HG02588 (cell line): ENCODE data around the gene NIPSNAP2.
"Not testable (repeated sequence)": the region's sequence is repeated elsewhere in the genome, so short reads cannot be mapped to it uniquely, and the experiment has no call there.

Source experiments
- ATAC-seq: cut with Tn5 transposase; IDR thresholded peaks from one replicate; pipeline ENCODE4 v1.9.1; 2021; ENCODE audit warnings: mild to moderate bottlenecking, moderate library complexity; ENCODE audit not compliant: unreplicated experiment

The NIPSNAP2 gene

DNA sequence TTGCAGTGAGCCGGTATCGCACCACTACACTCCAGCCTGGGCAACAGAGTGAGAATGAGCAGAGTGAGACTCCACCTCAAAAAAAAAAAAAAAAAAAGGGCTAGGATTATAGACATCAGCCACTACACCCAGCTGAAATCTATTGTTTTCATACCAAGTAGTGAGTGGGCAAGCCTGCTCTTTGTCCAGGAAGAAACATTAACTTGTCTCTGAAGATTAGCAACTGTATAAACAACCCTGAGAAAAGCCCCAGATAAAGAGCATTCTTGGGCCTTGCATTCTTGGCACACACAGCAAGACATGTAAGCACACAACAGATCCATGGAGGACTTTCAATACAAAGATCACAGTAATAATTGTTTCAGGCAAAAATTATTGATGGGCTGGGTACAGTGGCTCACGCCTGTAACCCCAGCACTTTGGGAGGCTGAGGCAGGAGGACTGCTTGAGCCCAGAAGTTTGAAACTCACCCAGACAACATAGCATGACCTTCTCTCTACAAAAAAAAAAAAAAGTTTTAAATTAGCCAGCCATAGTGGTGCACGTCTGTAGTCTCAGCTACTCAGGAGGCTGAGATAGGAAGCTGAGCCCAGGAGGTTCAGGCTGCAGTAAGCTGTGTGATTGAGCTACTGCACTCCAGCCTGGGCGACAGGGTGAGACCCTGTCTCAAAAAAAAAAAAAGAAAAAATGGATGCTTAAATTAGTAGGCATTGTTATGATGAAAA, 82.5 kb downstream of the NIPSNAP2 start:
- ATAC-seq = no peak

DNA sequence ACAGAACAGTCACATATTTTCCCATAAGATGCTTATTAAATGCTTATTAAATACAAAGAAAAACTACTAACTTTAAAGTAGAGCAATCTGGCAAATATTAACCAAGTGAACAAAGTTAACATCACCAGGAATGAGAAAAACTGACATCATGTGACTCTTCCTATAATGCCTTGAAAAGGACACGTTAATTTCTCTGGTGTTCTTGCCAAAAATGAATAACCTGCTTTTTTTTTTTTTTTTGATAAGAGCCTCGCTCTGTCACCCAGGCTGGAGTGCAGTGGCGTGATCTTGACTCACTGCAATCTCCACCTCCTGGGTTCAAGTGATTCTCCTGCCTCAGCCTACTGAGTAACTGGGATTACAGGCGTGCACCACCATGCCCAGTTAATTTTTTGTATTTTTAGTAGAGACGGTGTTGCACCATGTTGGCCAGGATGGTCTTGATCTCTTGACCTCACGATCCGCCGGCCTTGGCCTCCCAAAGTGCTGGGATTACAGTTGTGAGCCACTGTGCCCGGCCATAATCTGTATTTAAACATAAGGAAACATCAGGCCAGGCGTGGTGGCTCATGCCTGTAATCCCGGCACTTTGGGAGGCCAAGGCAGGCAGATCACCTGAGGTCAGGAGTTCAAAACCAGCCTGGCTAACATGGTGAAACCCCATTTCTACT, 83.2 kb downstream of the NIPSNAP2 start:
- not testable (repeated sequence) for ATAC-seq

DNA sequence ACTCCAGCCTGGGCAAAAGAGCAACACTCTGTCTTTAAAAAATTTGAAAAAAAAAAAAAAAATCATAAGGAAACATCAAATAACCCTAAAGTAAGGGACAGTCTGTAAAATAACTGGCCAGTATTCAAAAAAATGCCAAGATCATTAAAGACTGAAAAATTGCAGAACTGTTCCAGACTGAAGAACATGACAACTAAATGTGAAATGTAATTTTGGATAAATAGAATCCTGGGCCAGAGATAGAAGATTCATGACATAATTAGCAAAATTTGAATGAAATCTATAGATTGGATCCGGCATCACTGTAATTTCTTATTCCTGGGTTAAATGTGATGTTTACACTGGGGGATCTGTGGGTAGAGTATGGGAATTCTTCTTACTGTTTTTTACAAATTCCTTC, 83.9 kb downstream of the NIPSNAP2 start:
- no peak for ATAC-seq

DNA sequence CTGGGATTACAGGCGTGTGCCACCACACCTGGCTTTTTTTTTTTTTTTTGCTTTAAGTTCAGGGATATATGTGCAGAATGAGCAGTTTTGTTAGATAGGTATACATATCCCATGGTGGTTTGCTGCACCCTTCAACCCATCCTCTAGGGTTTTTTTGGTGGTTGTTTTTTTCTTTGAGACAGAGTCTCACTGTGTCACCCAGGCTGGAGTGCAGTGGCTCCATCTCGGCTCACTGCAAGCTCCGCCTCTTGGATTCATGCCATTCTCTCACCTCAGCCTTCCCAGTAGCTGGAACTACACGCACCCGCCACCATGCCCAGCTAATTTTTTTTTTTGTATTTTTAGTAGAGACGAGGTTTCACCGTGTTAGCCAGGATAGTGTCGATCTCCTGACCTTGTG, 84.4 kb downstream of the NIPSNAP2 start:
- not testable (repeated sequence) for ATAC-seq
